HG02623 (cell line): Measurements from ENCODE around the gene CAPRIN2.
A peak's percentile ranks its signal among the peaks of the same experiment; 100 is the strongest.

Source experiments
- ATAC-seq: cut with Tn5 transposase; IDR thresholded peaks from one replicate; pipeline ENCODE4 v1.9.1; 2021; ENCODE audit warnings: moderate library complexity; ENCODE audit not compliant: unreplicated experiment

The CAPRIN2 gene

GRCh38 chr12:30754750-30755394 is at the start of gene CAPRIN2:
TSS of gene CAPRIN2 (minus strand) at chr12:30754951. CDS start at chr12:30753520, 1,431 bp downstream.
- peak; percentile 94 for ATAC-seq

GRCh38 chr12:30797689-30798088 is 42.9 kb upstream of the CAPRIN2 start:
- ATAC-seq, result no peak

- no peak for ATAC-seq
Observed at GRCh38 chr12:30796891-30797371, 42.2 kb upstream of the CAPRIN2 start.

GRCh38 chr12:30796313-30796780 is 41.6 kb upstream of the CAPRIN2 start:
- no peak for ATAC-seq

- peak; percentile 90 for ATAC-seq
Observed at GRCh38 chr12:30795410-30796312, 40.9 kb upstream of the CAPRIN2 start.

GRCh38 chr12:30794591-30795409 is 40.0 kb upstream of the CAPRIN2 start:
- no peak for ATAC-seq

- ATAC-seq, result no peak
Observed at GRCh38 chr12:30794020-30794419, 39.3 kb upstream of the CAPRIN2 start.

- no peak for ATAC-seq
Observed at GRCh38 chr12:30792648-30793499, 38.1 kb upstream of the CAPRIN2 start.

- no peak for ATAC-seq
Observed at GRCh38 chr12:30792085-30792484, 37.3 kb upstream of the CAPRIN2 start.

- ATAC-seq, result no peak
Observed at GRCh38 chr12:30788754-30789153, 34.0 kb upstream of the CAPRIN2 start.

- ATAC-seq, result no peak
Observed at GRCh38 chr12:30785630-30786029, 30.9 kb upstream of the CAPRIN2 start.

- ATAC-seq, result no peak
Observed at GRCh38 chr12:30784508-30784907, 29.8 kb upstream of the CAPRIN2 start.

- no peak for ATAC-seq
Observed at GRCh38 chr12:30783946-30784345, 29.2 kb upstream of the CAPRIN2 start.

GRCh38 chr12:30782316-30783173 is 27.8 kb upstream of the CAPRIN2 start:
- no peak for ATAC-seq

- ATAC-seq, result no peak
Observed at GRCh38 chr12:30779578-30779977, 24.8 kb upstream of the CAPRIN2 start.

GRCh38 chr12:30779178-30779577 is 24.4 kb upstream of the CAPRIN2 start:
- no peak for ATAC-seq

- ATAC-seq, result no peak
Observed at GRCh38 chr12:30774599-30774998, 19.8 kb upstream of the CAPRIN2 start.

- ATAC-seq, result no peak
Observed at GRCh38 chr12:30769802-30770201, 15.1 kb upstream of the CAPRIN2 start.

- ATAC-seq, result no peak
Observed at GRCh38 chr12:30764251-30764650, 9.5 kb upstream of the CAPRIN2 start.
